Caco-2 (cell line): ENCODE results near the gene ICAM3. TPM values are rescaled to one million over a fixed set of nuclear protein-coding genes. Genes with fewer than 3 reads are reported as not detected.

Experiments used
- BruUV-seq: library from RNA; stranded (reverse); fragments of 400-500 nt; replicated peaks from 2 replicates; lab custom pipeline; 2021; lab: Mats Ljungman, UMichigan
- CTCF ChIA-PET: fragments of 300-600 bp; sonication (Branson Sonifier 250); formaldehyde crosslinking; loops from one replicate; lab custom pipeline; 2022; ENCODE audit warnings: antibody characterized with exemption; lab: Charles Lee
- POLR2A ChIA-PET: fragments of 300-600 bp; sonication (Branson Sonifier 250); formaldehyde crosslinking; loops from one replicate; lab custom pipeline; 2022; ENCODE audit warnings: antibody characterized with exemption; lab: Charles Lee
- DNase-seq, 2 experiments: peaks; one replicate each; pipeline versions ENCODE4 v3.0.0 to v3.0.0-alpha.2; 2020 to 2022
- H3K27me3 ChIP-seq: replicated peaks from 2 replicates; pipeline ENCODE4 v1.6.0; 2011; ENCODE audit warnings: low read length; ENCODE audit not compliant: control insufficient read depth, insufficient read depth
- H3K36me3 ChIP-seq: 2 replicates; pipeline ENCODE4 v1.5.1; 2011; ENCODE audit warnings: low read length; ENCODE audit not compliant: control insufficient read depth, insufficient read depth
- H3K4me1 ChIP-seq: fragments of 250-450 bp; sonication (Bioruptor Pico); 2 replicates; pipeline ENCODE4 v1.5.1; 2020; ENCODE audit warnings: mild to moderate bottlenecking
- H3K4me3 ChIP-seq: 2 replicates; pipeline ENCODE4 v1.5.1; 2011; ENCODE audit warnings: low read depth, mild to moderate bottlenecking, control low read depth, low read length
- H3K9me3 ChIP-seq: fragments of 250-450 bp; sonication (Bioruptor Pico); 2 replicates; pipeline ENCODE4 v1.5.1; 2020; ENCODE audit warnings: mild to moderate bottlenecking, moderate library complexity
- H3K27ac Mint-ChIP-seq: one replicate; pipeline ENCODE4 v1.8.0; 2022; ENCODE audit warnings: mixed read lengths; ENCODE audit not compliant: unreplicated experiment
- H3K27me3 Mint-ChIP-seq: one replicate; pipeline ENCODE4 v1.8.0; 2022; ENCODE audit warnings: mixed read lengths; ENCODE audit not compliant: insufficient read depth, unreplicated experiment
- H3K36me3 Mint-ChIP-seq: one replicate; pipeline ENCODE4 v1.8.0; 2022; ENCODE audit warnings: mild to moderate bottlenecking, mixed read lengths; ENCODE audit not compliant: insufficient read depth, unreplicated experiment
- H3K4me1 Mint-ChIP-seq: one replicate; pipeline ENCODE4 v1.8.0; 2022; ENCODE audit warnings: low read depth, mixed read lengths; ENCODE audit not compliant: unreplicated experiment
- H3K4me3 Mint-ChIP-seq: one replicate; pipeline ENCODE4 v1.8.0; 2022; ENCODE audit warnings: mild to moderate bottlenecking, moderate library complexity, mixed read lengths; ENCODE audit not compliant: unreplicated experiment
- H3K9me3 Mint-ChIP-seq: one replicate; pipeline ENCODE4 v1.8.0; 2022; ENCODE audit warnings: mixed read lengths; ENCODE audit not compliant: unreplicated experiment
- CTCF ChIP-seq, 2 experiments: fragments of 200-600 bp in 1 of 2; IDR thresholded peaks; 1 replicate in 1 of 2; 2 replicates in 1 of 2; pipeline versions ENCODE4 v1.5.1 to v1.8.0; 2011 to 2022; ENCODE audit warnings: antibody characterized with exemption in 1 of 2, control low read depth in 1 of 2, inconsistent platforms in 1 of 2, low read depth in 1 of 2, low read length in 1 of 2, mild to moderate bottlenecking in 1 of 2, moderate library complexity in 1 of 2; ENCODE audit not compliant: insufficient read depth in 1 of 2, severe bottlenecking in 1 of 2, unreplicated experiment in 1 of 2
- intact Hi-C: fragments of 100-400 bp; cut with micrococcal nuclease; formaldehyde crosslinking; loops from one replicate; pipeline ENCODE4 v1.10.0; 2022; ENCODE audit not compliant: unreplicated experiment
- total RNA-seq: library from RNA; stranded (reverse); gene quantifications from 2 replicates; pipeline ENCODE4 v1.2.3, GENCODE V29; 2022

Gene ICAM3
- total RNA-seq, 1 experiment from 2014 or later: 9.8 TPM

GRCh38 chr19:10353793-10354391, 14.5 kb upstream of the ICAM3 start:
- Histone ChIP-seq H3K4me1 (no peaks in the 10 kb centered on the region), H3K36me3 (peaks cover 1% of the 10 kb centered on the region; the same call in 1 of the 2 replicates), H3K4me3 (no peak overlapping the region), H3K27me3 (no peaks in the 10 kb centered on the region), H3K9me3 (no peaks in the 10 kb centered on the region)
- Mint-ChIP-seq H3K36me3 (peaks cover 46% of the 10 kb centered on the region), H3K27me3 (no peaks in the 10 kb centered on the region), H3K4me3 (no peak overlapping the region), H3K4me1 (no peaks in the 10 kb centered on the region), H3K27ac (no peak overlapping the region), H3K9me3 (no peaks in the 10 kb centered on the region)
- peak; percentile 28 to 52 for DNase-seq
- ChIA-PET CTCF (no interaction called here), POLR2A (interaction anchor here (0.7 kb wide), 1 partner anchor 16 kb away, joined by 5 read pairs; no protein-coding TSS in a partner anchor)
- intact Hi-C loops: no loop called here
- BruUV-seq: no TSS peak
- TF ChIP-seq CTCF (IDR thresholded peaks at IDR 0.05; ENCODE audit: insufficient read depth in 1 of 2, low read depth in 1 of 2, low read length in 1 of 2, severe bottlenecking in 1 of 2, unreplicated experiment in 1 of 2): no peak

DNA sequence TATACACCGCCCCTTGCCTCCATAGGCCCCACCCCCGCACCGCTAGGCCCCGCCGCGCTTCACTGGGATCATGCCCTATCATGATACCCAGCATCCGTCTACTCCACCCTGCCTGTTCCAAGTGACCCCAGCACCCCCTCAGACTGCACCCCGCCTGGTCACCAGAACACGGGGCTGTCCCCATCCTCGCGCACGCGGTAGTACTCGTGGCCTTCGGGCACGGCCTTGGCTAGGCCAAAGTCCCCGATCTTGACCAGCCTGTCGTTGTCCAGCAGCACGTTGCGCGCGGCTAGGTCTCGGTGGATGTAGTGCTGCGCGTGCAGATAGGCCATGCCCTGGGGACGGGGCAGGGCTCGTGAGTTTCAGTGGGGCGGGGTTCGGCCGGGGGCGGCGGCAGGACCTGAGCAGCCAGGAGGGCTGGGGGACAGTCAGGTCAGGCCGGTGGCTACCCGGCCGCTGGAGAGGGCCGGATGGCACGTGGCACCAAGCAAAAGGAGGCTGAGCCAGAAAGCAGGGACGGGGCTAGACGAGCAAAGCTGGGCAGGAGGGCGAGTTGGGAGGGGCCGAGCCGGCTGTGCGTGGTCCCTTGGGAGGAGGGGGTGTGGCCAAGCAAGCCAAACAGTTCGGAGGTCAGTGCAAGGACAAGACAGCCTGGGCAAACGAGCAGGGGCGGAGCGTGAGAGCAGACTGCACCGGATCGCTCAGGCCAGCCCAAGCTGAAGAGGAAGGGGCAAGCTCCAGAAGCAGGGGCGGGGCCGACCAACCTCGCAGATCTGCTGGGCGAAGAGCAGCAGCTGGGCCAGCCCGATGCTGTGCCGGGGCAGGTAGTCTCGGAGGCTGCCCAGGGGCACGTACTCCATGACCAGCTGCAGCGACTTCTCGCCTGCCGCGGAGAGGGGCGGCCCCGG, 13.6 kb upstream of the ICAM3 start:
- no peaks in the 10 kb centered on the region for H3K27me3 ChIP-seq
- no peak for TF ChIP-seq CTCF (IDR thresholded peaks at IDR 0.05; ENCODE audit: insufficient read depth in 1 of 2, low read depth in 1 of 2, low read length in 1 of 2, severe bottlenecking in 1 of 2, unreplicated experiment in 1 of 2)
- BruUV-seq: no TSS peak
- Mint-ChIP-seq H3K4me3 (no peak overlapping the region), H3K36me3 (peaks cover 42% of the 10 kb centered on the region), H3K27me3 (no peaks in the 10 kb centered on the region), H3K4me1 (no peaks in the 10 kb centered on the region), H3K27ac (no peak overlapping the region), H3K9me3 (no peaks in the 10 kb centered on the region)
- H3K4me3 ChIP-seq: no peak overlapping the region
- DNase-seq: peak; percentile 24 to 61
- H3K4me1 ChIP-seq: no peaks in the 10 kb centered on the region
- ChIA-PET POLR2A (no interaction called here), CTCF (no interaction called here)
- H3K36me3 ChIP-seq: peaks cover 1% of the 10 kb centered on the region; the same call in 1 of the 2 replicates
- H3K9me3 ChIP-seq: no peaks in the 10 kb centered on the region
- intact Hi-C loops: no loop called here

DNA sequence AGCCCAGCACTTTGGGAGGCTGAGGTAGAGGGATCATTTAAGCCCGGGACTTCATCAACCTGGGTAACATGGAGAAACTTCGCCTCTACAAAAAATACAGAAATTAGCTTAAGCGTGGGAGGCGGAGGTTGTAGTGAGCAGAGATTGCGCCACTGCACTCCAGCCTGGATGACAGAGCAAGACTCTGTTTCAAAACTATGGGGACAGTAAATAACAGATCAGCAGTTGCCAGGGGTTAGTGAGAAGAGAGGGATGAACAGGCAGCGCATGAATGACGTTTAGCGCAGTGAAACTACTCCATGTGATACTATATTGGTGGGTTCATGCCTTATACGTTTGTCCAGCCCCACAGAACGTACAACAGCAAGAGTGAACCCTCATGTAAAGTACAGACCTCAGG, 7.1 kb upstream of the ICAM3 start:
- no TSS peak for BruUV-seq
- Histone ChIP-seq H3K36me3 (peaks cover 1% of the 10 kb centered on the region; the same call in 1 of the 2 replicates), H3K4me1 (no peaks in the 10 kb centered on the region), H3K4me3 (no peak overlapping the region), H3K9me3 (no peaks in the 10 kb centered on the region), H3K27me3 (no peaks in the 10 kb centered on the region)
- POLR2A ChIA-PET: no interaction called here
- DNase-seq: no peak
- Mint-ChIP-seq H3K27ac (no peak overlapping the region), H3K36me3 (peaks cover 4% of the 10 kb centered on the region), H3K4me1 (no peaks in the 10 kb centered on the region), H3K27me3 (no peaks in the 10 kb centered on the region), H3K9me3 (no peaks in the 10 kb centered on the region), H3K4me3 (no peak overlapping the region)
- CTCF ChIA-PET: no interaction called here
- TF ChIP-seq CTCF (IDR thresholded peaks at IDR 0.05; ENCODE audit: insufficient read depth in 1 of 2, low read depth in 1 of 2, low read length in 1 of 2, severe bottlenecking in 1 of 2, unreplicated experiment in 1 of 2): no peak
- intact Hi-C loops: no loop called here
